IPS-18a (cell line): ENCODE data around the gene PARG.
"Not testable (repeated sequence)": the region's sequence is repeated elsewhere in the genome, so short reads cannot be mapped to it uniquely, and the experiment has no call there.

ENCODE experiments used
- H3K27ac ChIP-seq: one replicate; pipeline ENCODE4 v1.5.1; 2013; ENCODE audit warnings: low read length
- H3K27me3 ChIP-seq: one replicate; pipeline ENCODE4 v1.6.1; 2013; ENCODE audit warnings: mild to moderate bottlenecking, low read length; ENCODE audit not compliant: control insufficient read depth, insufficient read depth
- H3K36me3 ChIP-seq: one replicate; pipeline ENCODE4 v1.6.1; 2013; ENCODE audit warnings: low read depth, low read length; ENCODE audit not compliant: control insufficient read depth
- H3K4me1 ChIP-seq: one replicate; pipeline ENCODE4 v1.6.1; 2013; ENCODE audit warnings: low read depth, low read length; ENCODE audit not compliant: control insufficient read depth
- H3K4me3 ChIP-seq: one replicate; pipeline ENCODE4 v1.5.1; 2013; ENCODE audit warnings: low read length
- H3K9ac ChIP-seq: one replicate; pipeline ENCODE4 v1.6.1; 2013; ENCODE audit warnings: mild to moderate bottlenecking, low read length, moderate library complexity
- H3K9me3 ChIP-seq: one replicate; pipeline ENCODE4 v1.6.1; 2013; ENCODE audit warnings: low read depth, low read length; ENCODE audit not compliant: control insufficient read depth

PARG gene

DNA sequence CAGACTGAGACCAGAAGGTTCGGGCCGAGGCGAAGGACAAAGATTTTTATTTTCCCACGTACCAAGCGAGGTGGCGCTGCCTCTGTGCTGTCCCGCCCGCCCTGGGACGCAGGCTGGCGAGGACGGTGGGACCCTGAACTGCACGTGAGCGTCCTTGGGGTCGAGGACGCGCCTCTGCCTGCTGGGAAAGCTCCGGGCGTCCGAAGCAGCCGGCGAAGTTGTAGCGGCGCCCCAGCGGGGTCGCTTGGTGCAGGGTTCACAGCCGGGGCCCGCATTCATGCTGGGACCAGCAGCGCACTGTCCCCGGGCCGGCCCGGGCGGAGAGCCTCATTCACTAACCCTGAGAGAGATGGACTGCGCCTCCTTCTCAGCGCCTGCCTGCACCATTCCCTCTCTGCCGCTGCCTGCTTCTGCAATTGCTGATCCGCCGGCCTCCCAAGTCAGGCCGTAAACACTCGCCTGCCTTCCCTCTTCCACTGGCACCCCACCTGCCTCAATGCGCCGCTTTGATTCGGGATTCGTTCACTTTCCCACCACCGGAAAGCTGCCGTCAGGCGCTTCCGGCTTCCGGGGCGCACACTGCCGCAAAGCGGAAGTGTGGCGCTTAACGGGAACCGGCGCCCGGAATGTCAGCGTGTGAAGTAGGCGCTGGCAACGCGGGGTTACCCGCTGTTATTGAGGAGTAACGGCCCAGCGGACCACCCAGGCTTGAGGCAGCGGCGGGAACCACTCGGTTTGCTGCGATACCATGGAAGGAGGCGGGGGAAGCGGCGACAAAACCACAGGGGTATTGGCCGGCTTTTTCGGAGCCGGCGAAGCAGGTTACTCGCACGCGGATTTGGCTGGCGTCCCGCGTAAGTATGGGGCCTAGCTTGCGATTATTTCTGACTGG lies at the start of gene PARG, which contains the start of gene TIMM23B:
PARG (minus strand) TSS at position 581 of the 892 bp plus-strand sequence; CDS start at position 279, 302 bp downstream.
TIMM23B (plus strand) TSS at position 607 of the 892 bp plus-strand sequence; CDS start at position 749, 142 bp downstream.
- H3K36me3 ChIP-seq, H3K27me3 ChIP-seq, H3K9me3 ChIP-seq, H3K4me1 ChIP-seq: not testable (repeated sequence)
- Histone ChIP-seq H3K9ac (peak within 1 kb of the TSS; percentile 86), H3K4me3 (peak within 1 kb of the TSS; percentile 91), H3K27ac (peak within 1 kb of the TSS; percentile 91)

DNA sequence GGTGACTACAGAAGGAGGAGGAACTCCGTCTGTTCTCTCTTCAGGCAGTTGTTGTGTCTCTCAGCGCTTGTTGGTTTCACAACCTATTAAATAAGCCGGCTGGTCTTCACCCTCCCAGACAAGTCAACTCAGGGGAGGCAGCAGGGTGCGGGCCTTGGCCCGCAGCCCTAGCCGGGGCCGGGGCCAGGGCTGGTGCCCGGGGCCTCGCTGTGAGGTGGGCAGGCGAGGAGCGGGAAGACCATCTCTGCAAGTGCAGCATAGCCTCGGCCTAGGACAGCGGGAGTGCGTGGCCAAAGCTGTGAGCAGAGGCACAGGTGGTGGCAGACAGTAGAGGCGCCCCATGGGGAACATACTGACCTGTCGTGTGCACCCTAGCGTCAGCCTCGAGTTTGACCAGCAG lies 46.5 kb upstream of the PARG start, which contains the start of gene AGAP6:
AGAP6 (plus strand) TSS at position 31 of the 400 bp plus-strand sequence; CDS start at position 341, 310 bp downstream.
- H3K36me3 ChIP-seq, H3K27ac ChIP-seq, H3K9me3 ChIP-seq, H3K9ac ChIP-seq, H3K4me1 ChIP-seq, H3K27me3 ChIP-seq, H3K4me3 ChIP-seq: not testable (repeated sequence)

DNA sequence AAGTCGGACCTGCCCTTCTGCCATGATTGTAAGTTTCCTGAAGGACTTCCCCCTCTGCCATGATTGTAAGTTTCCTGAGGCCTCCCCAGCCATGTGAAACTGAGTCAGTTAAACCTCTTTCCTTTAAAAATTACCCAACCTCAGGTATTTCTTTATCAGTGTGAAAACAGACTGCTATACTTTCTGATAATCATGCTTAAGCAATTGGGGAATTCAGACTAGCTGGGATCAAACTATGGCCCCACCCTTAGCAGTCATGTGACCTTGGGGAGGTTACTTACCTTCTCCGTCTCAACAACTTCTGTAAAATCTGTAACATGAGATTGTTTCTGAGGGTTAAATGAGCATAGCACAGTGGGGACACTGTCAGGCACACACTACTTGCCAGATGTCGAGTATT lies 45.4 kb upstream of the PARG start:
- not testable (repeated sequence) for H3K9me3 ChIP-seq, H3K27ac ChIP-seq, H3K4me1 ChIP-seq

DNA sequence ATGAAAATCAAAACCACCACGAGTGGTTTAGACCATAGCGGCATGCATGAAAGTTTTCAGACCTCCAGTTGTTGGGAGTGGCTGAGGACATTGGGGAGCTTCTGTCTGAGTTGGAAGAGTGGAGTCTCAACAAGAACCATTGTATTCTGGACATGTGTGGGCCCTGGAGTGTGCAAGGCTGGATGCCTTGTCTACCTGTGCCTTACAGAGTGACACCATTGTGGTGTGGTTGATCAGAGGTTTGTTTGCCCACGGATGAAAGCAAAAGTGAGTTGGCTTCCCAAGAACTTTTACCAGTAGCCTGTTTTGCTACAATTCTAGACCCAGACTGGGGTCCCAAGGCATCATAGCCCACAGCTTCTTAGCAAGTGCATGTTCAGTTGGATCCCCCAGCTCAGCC lies 35.9 kb upstream of the PARG start:
- H3K9ac ChIP-seq, H3K36me3 ChIP-seq, H3K4me1 ChIP-seq, H3K4me3 ChIP-seq, H3K9me3 ChIP-seq, H3K27ac ChIP-seq, H3K27me3 ChIP-seq: not testable (repeated sequence)

More for the DNA sequence above, 45.4 kb upstream of the PARG start:
- H3K27me3 ChIP-seq, H3K36me3 ChIP-seq, H3K4me3 ChIP-seq, H3K9ac ChIP-seq: not testable (repeated sequence)

DNA sequence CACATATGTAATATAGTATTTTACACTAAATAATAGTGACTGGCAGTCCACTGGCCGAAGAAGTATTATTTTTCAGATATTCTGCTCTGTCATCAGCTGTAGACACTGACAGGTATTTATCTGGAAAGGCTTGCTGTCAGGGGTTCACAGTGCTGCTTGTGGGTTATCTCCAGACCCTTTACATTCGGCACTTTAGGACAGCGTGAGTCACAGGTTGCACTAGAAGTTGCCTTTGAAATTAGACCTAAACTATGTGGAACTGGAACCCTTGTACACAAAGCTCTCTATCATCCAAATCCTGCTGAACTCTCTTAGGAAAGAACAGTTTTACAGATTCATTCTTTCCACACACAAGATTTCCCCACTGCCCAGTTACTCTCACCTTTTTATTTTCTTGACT lies 30.3 kb upstream of the PARG start:
- not testable (repeated sequence) for H3K4me1 ChIP-seq, H3K4me3 ChIP-seq, H3K9ac ChIP-seq, H3K36me3 ChIP-seq, H3K27ac ChIP-seq, H3K9me3 ChIP-seq, H3K27me3 ChIP-seq

DNA sequence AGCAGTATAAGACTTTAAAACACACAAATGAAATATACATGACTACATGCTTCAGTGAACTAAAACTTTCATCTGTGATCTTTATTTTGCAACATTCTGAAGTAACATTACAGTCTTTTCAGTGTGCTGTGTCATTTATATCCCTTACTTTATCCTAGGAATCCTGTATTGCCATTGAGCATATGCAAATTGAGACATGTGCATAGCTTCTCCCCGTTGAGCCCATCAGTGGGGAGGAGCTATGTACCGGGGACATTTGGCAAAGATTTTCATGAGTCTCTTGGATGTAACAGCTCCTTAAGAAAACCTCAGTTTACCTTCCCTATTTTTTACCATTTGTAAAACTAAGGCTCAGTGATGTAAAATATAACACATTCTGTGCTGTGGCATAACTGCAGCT lies 29.6 kb upstream of the PARG start:
- H3K27ac ChIP-seq, H3K36me3 ChIP-seq, H3K27me3 ChIP-seq, H3K9ac ChIP-seq, H3K4me3 ChIP-seq, H3K4me1 ChIP-seq, H3K9me3 ChIP-seq: not testable (repeated sequence)

DNA sequence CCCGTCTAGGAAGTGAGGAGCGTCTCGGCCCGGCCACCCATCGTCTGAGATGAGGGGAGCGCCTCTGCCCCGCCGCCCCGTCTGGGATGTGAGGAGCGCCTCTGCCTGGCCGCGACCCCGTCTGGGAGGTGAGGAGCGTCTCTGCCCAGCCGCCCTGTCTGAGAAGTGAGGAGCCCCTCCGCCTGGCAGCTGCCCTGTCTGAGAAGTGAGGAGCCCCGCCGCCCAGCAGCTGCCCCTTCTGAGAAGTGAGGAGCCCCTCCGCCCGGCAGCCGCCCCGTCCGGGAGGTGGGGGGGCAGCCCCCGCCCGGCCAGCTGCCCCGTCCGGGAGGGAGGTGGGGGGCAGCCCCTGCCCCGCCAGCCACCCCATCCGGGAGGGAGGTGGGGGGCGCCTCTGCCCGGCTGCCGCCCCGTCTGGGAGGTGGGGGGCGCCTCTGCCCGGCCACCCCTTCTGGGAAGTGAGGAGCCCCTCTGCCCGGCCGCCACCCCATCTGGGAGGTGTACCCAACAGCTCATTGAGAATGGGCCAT lies 28.6 kb upstream of the PARG start:
- H3K9ac ChIP-seq, H3K4me3 ChIP-seq, H3K27me3 ChIP-seq, H3K27ac ChIP-seq, H3K9me3 ChIP-seq, H3K36me3 ChIP-seq, H3K4me1 ChIP-seq: not testable (repeated sequence)

DNA sequence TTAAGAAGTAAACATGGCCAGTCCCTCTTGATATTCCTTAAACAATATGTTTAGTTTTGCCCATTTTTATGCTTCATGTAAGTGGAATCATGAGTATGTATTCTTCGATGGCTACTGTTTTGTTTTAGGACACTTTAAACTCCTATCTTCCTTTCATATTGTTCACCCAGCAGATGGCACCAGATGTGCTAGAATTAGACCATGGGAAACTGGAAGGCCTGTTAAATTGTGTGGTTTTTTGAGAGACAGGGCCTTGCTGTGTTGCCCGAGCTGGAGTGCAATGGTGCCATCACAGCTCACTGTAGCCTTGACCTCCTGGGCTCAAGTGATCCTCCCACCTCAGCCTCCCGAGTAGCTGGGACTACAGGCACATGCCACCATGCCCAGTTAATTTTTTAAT lies 11.3 kb upstream of the PARG start:
- H3K4me1 ChIP-seq, H3K27me3 ChIP-seq, H3K9me3 ChIP-seq, H3K36me3 ChIP-seq, H3K4me3 ChIP-seq, H3K9ac ChIP-seq, H3K27ac ChIP-seq: not testable (repeated sequence)

DNA sequence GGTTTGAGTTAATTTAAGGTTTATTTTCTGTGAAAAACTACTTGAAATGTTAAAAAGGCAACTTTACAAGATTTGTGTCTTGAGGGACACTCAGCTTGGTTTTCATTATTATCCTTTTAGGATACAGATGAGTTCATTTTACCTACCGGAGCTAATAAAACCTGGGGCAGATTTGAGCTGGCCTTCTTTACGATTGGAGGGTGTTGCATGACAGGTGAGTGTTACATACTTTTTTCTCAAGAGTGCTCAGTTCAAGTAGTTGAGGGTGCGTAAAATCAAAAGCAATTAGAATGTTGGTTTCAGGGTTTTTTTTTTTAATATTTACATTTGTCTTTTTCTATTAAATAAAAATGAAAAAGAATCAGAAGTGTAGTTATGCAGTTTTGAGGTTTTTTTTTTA lies 10.2 kb upstream of the PARG start:
- not testable (repeated sequence) for H3K36me3 ChIP-seq, H3K9ac ChIP-seq, H3K4me3 ChIP-seq, H3K27me3 ChIP-seq, H3K9me3 ChIP-seq, H3K4me1 ChIP-seq, H3K27ac ChIP-seq

DNA sequence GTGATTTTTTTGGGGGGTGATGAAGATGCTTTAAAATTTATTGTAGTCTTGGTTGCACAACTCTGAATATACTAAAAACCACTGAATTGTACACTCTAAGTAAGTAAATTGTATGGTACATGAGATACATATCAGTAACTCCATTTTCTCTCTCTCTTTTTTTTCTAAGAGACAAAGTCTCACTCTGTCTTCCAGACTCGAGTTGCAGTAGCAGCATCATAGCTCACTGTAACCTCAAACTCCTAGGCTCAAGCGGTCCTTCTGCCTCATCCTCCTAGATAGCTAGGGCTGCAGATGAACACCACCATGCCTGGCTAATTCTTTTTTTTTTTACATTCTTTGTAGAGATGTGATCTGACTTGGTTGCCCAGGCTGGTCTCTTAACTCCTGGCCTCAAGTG lies 6.9 kb upstream of the PARG start:
- H3K36me3 ChIP-seq, result not testable (repeated sequence)

DNA sequence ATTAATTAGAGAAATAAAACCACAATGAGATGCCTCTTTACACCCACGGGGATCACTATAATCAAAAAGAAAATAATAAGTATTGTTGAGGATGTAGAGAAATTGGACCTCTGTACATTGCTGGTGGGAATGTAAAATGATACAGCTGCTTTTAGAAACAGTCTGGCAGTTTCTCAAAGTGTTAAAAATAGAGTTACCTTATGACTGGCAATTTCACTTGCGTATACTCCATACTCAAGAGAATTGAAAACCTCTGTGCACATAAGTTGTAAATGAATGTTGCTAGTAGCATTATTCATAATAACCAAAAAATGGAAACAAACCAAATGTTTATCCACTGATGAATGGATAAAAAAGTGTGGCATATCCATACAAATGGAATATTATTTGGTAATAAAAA lies 6.3 kb upstream of the PARG start:
- not testable (repeated sequence) for H3K27ac ChIP-seq, H3K27me3 ChIP-seq, H3K9ac ChIP-seq, H3K4me3 ChIP-seq, H3K4me1 ChIP-seq, H3K9me3 ChIP-seq, H3K36me3 ChIP-seq

More for the DNA sequence above, 6.9 kb upstream of the PARG start:
- H3K4me3 ChIP-seq, H3K27ac ChIP-seq, H3K27me3 ChIP-seq, H3K4me1 ChIP-seq, H3K9me3 ChIP-seq, H3K9ac ChIP-seq: not testable (repeated sequence)

DNA sequence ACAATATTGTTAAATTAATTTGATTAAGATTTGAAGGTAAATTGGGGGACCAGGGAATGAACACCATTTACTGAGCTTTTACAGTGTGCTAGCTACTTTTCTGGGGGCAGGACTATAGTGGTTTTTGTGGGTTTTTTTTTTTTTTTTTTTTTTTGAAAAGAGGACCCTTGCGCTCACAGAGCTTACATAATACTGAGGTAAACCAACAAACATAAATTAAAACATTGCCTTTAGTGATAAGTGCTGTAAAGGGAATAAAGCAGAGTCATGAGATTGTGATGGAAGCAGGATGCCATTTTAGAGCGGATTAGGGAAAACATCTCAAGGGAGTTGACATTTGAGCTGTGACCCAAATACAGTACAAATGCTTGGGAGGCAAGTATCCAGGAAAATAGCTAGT lies 1.8 kb upstream of the PARG start:
- not testable (repeated sequence) for H3K4me3 ChIP-seq, H3K9me3 ChIP-seq, H3K27me3 ChIP-seq, H3K9ac ChIP-seq, H3K27ac ChIP-seq, H3K4me1 ChIP-seq, H3K36me3 ChIP-seq
